IPS-18a (cell line): Measurements from ENCODE around the gene CCL11.

Experiments used
- H3K27ac ChIP-seq: one replicate; pipeline ENCODE4 v1.5.1; 2013; ENCODE audit warnings: low read length
- H3K27me3 ChIP-seq: one replicate; pipeline ENCODE4 v1.6.1; 2013; ENCODE audit warnings: mild to moderate bottlenecking, low read length; ENCODE audit not compliant: control insufficient read depth, insufficient read depth
- H3K36me3 ChIP-seq: one replicate; pipeline ENCODE4 v1.6.1; 2013; ENCODE audit warnings: low read depth, low read length; ENCODE audit not compliant: control insufficient read depth
- H3K4me1 ChIP-seq: one replicate; pipeline ENCODE4 v1.6.1; 2013; ENCODE audit warnings: low read depth, low read length; ENCODE audit not compliant: control insufficient read depth
- H3K4me3 ChIP-seq: one replicate; pipeline ENCODE4 v1.5.1; 2013; ENCODE audit warnings: low read length
- H3K9ac ChIP-seq: one replicate; pipeline ENCODE4 v1.6.1; 2013; ENCODE audit warnings: mild to moderate bottlenecking, low read length, moderate library complexity
- H3K9me3 ChIP-seq: one replicate; pipeline ENCODE4 v1.6.1; 2013; ENCODE audit warnings: low read depth, low read length; ENCODE audit not compliant: control insufficient read depth

Gene CCL11

GRCh38 chr17:34249478-34249877, 36.1 kb upstream of the CCL11 start:
- H3K27me3 ChIP-seq = no peaks in the 10 kb centered on the region
- no peaks in the 10 kb centered on the region for H3K36me3 ChIP-seq
- no peak overlapping the region for H3K9ac ChIP-seq
- peaks cover 13% of the 10 kb centered on the region for H3K4me1 ChIP-seq
- H3K9me3 ChIP-seq = no peaks in the 10 kb centered on the region
- H3K4me3 ChIP-seq = no peak overlapping the region
- no peak overlapping the region for H3K27ac ChIP-seq

- no peaks in the 10 kb centered on the region for H3K27me3 ChIP-seq
- H3K4me3 ChIP-seq = no peak overlapping the region
- no peak overlapping the region for H3K9ac ChIP-seq
- no peaks in the 10 kb centered on the region for H3K36me3 ChIP-seq
- no peak overlapping the region for H3K27ac ChIP-seq
- H3K9me3 ChIP-seq = no peaks in the 10 kb centered on the region
- peaks cover 29% of the 10 kb centered on the region for H3K4me1 ChIP-seq
Observed at GRCh38 chr17:34251186-34251585, 34.4 kb upstream of the CCL11 start.

- no peaks in the 10 kb centered on the region for H3K36me3 ChIP-seq
- H3K9me3 ChIP-seq = no peaks in the 10 kb centered on the region
- H3K27me3 ChIP-seq = no peaks in the 10 kb centered on the region
- no peak overlapping the region for H3K9ac ChIP-seq
- peaks cover 29% of the 10 kb centered on the region for H3K4me1 ChIP-seq
- no peak overlapping the region for H3K27ac ChIP-seq
- no peak overlapping the region for H3K4me3 ChIP-seq
Observed at GRCh38 chr17:34252095-34252443, 33.5 kb upstream of the CCL11 start.

- H3K4me3 ChIP-seq = no peak overlapping the region
Observed at GRCh38 chr17:34252444-34253138, 33.0 kb upstream of the CCL11 start.

GRCh38 chr17:34253139-34253525, 32.4 kb upstream of the CCL11 start:
- H3K4me3 ChIP-seq = no peak overlapping the region
- no peak overlapping the region for H3K27ac ChIP-seq
- H3K9ac ChIP-seq = no peak overlapping the region
- no peaks in the 10 kb centered on the region for H3K27me3 ChIP-seq
- peaks cover 29% of the 10 kb centered on the region for H3K4me1 ChIP-seq
- no peaks in the 10 kb centered on the region for H3K36me3 ChIP-seq
- no peaks in the 10 kb centered on the region for H3K9me3 ChIP-seq

More at GRCh38 chr17:34252444-34253138, 33.0 kb upstream of the CCL11 start:
- Histone ChIP-seq H3K9me3 (no peaks in the 10 kb centered on the region), H3K27ac (no peak overlapping the region), H3K27me3 (no peaks in the 10 kb centered on the region), H3K9ac (no peak overlapping the region), H3K4me1 (peaks cover 29% of the 10 kb centered on the region), H3K36me3 (no peaks in the 10 kb centered on the region)

GRCh38 chr17:34254146-34254545, 31.4 kb upstream of the CCL11 start:
- H3K27me3 ChIP-seq = no peaks in the 10 kb centered on the region
- no peaks in the 10 kb centered on the region for H3K36me3 ChIP-seq
- H3K4me3 ChIP-seq = peak overlapping the region; percentile 38
- H3K4me1 ChIP-seq = peaks cover 29% of the 10 kb centered on the region
- H3K9me3 ChIP-seq = no peaks in the 10 kb centered on the region
- no peak overlapping the region for H3K27ac ChIP-seq
- no peak overlapping the region for H3K9ac ChIP-seq

GRCh38 chr17:34254651-34255380, 30.7 kb upstream of the CCL11 start, which contains the start of gene CCL2:
TSS of gene CCL2 (plus strand) at chr17:34255285. CDS start at chr17:34255350, 65 bp downstream.
- Histone ChIP-seq H3K27ac (no peak within 1 kb of the TSS), H3K4me1 (peaks cover 29% of the 10 kb centered on the region), H3K27me3 (no peaks in the 10 kb centered on the region), H3K4me3 (peak within 1 kb of the TSS; percentile 38), H3K36me3 (no peaks in the 10 kb centered on the region), H3K9ac (no peak within 1 kb of the TSS), H3K9me3 (no peaks in the 10 kb centered on the region)

- Histone ChIP-seq H3K4me3 (peak overlapping the region; percentile 38), H3K9ac (no peak overlapping the region), H3K9me3 (no peaks in the 10 kb centered on the region), H3K27ac (no peak overlapping the region), H3K27me3 (no peaks in the 10 kb centered on the region), H3K4me1 (peaks cover 29% of the 10 kb centered on the region), H3K36me3 (no peaks in the 10 kb centered on the region)
Observed at GRCh38 chr17:34255381-34255732, 30.2 kb upstream of the CCL11 start.

- Histone ChIP-seq H3K4me3 (peak overlapping the region; percentile 38), H3K27me3 (no peaks in the 10 kb centered on the region), H3K36me3 (no peaks in the 10 kb centered on the region), H3K9ac (no peak overlapping the region), H3K9me3 (no peaks in the 10 kb centered on the region), H3K27ac (no peak overlapping the region), H3K4me1 (peaks cover 27% of the 10 kb centered on the region)
Observed at GRCh38 chr17:34255841-34256240, 29.7 kb upstream of the CCL11 start.

GRCh38 chr17:34257299-34257985, 28.1 kb upstream of the CCL11 start:
- no peak overlapping the region for H3K4me3 ChIP-seq
- no peaks in the 10 kb centered on the region for H3K27me3 ChIP-seq
- H3K4me1 ChIP-seq = peaks cover 22% of the 10 kb centered on the region
- H3K9ac ChIP-seq = no peak overlapping the region
- H3K9me3 ChIP-seq = no peaks in the 10 kb centered on the region
- no peak overlapping the region for H3K27ac ChIP-seq
- H3K36me3 ChIP-seq = no peaks in the 10 kb centered on the region

- Histone ChIP-seq H3K27me3 (no peaks in the 10 kb centered on the region), H3K4me3 (no peak overlapping the region), H3K9me3 (no peaks in the 10 kb centered on the region), H3K4me1 (peaks cover 22% of the 10 kb centered on the region), H3K27ac (no peak overlapping the region), H3K9ac (no peak overlapping the region), H3K36me3 (no peaks in the 10 kb centered on the region)
Observed at GRCh38 chr17:34257986-34258326, 27.6 kb upstream of the CCL11 start.
